Trophoblast cell (in vitro differentiated cells and primary cell): Measurements from ENCODE around the gene PDXP.

Experiments
- DNase-seq, 2 donors: peaks; one replicate each; pipeline ENCODE4 v3.0.0-alpha.2; 2016
- H2AFZ ChIP-seq: 2 replicates; pipeline ENCODE4 v1.6.1; 2013; ENCODE audit warnings: low read length, moderate library complexity, mild to moderate bottlenecking; ENCODE audit not compliant: insufficient read depth, poor library complexity
- H2AK5ac ChIP-seq: 2 replicates; pipeline ENCODE4 v1.6.1; 2013; ENCODE audit warnings: mild to moderate bottlenecking, low read length
- H2BK120ac ChIP-seq: 2 replicates; pipeline ENCODE4 v1.6.1; 2013; ENCODE audit warnings: low read length, mild to moderate bottlenecking, moderate library complexity; ENCODE audit not compliant: insufficient read depth, poor library complexity
- H2BK12ac ChIP-seq: 2 replicates; pipeline ENCODE4 v1.6.1; 2013; ENCODE audit warnings: mild to moderate bottlenecking, low read length, moderate library complexity
- H2BK5ac ChIP-seq: 2 replicates; pipeline ENCODE4 v1.6.1; 2013; ENCODE audit warnings: low read length, low read depth, moderate library complexity, mild to moderate bottlenecking; ENCODE audit not compliant: poor library complexity
- H3K14ac ChIP-seq: 2 replicates; pipeline ENCODE4 v1.6.1; 2013; ENCODE audit warnings: mild to moderate bottlenecking, low read length
- H3K18ac ChIP-seq: 2 replicates; pipeline ENCODE4 v1.6.1; 2013; ENCODE audit warnings: mild to moderate bottlenecking, low read length
- H3K23ac ChIP-seq: 2 replicates; pipeline ENCODE4 v1.6.1; 2013; ENCODE audit warnings: low read length
- H3K27ac ChIP-seq: 2 replicates; pipeline ENCODE4 v1.5.1; 2013; ENCODE audit warnings: low read depth, mild to moderate bottlenecking, inconsistent platforms, low read length, moderate library complexity
- H3K27me3 ChIP-seq: 2 replicates; pipeline ENCODE4 v1.6.1; 2013; ENCODE audit warnings: inconsistent platforms, mild to moderate bottlenecking, low read length, moderate library complexity; ENCODE audit not compliant: insufficient read depth
- H3K36me3 ChIP-seq, 2 experiments: 1 replicate in 1 of 2; 2 replicates in 1 of 2; pipeline ENCODE4 v1.6.1; 2013; ENCODE audit warnings: low read length in 2 of 2, mild to moderate bottlenecking in 2 of 2, moderate library complexity in 1 of 2; ENCODE audit not compliant: insufficient read depth in 2 of 2, control insufficient read depth in 1 of 2
- H3K4ac ChIP-seq: 2 replicates; pipeline ENCODE4 v1.6.1; 2013; ENCODE audit warnings: low read depth, mild to moderate bottlenecking, low read length, moderate library complexity
- H3K4me1 ChIP-seq, 2 experiments: 1 replicate in 1 of 2; 2 replicates in 1 of 2; pipeline ENCODE4 v1.6.1; 2013; ENCODE audit warnings: low read length in 2 of 2, mild to moderate bottlenecking in 2 of 2, moderate library complexity in 1 of 2; ENCODE audit not compliant: insufficient read depth in 2 of 2, control insufficient read depth in 1 of 2
- H3K4me2 ChIP-seq: 2 replicates; pipeline ENCODE4 v1.6.1; 2013; ENCODE audit warnings: inconsistent platforms, mild to moderate bottlenecking, low read length, moderate library complexity
- H3K4me3 ChIP-seq: 2 replicates; pipeline ENCODE4 v1.5.1; 2013; ENCODE audit warnings: mild to moderate bottlenecking, low read depth, low read length, inconsistent platforms
- H3K79me1 ChIP-seq: one replicate; pipeline ENCODE4 v1.6.1; 2013; ENCODE audit warnings: low read length
- H3K79me2 ChIP-seq: 2 replicates; pipeline ENCODE4 v1.6.1; 2013; ENCODE audit warnings: low read length, mild to moderate bottlenecking; ENCODE audit not compliant: control insufficient read depth, insufficient read depth, poor library complexity
- H3K9ac ChIP-seq: 2 replicates; pipeline ENCODE4 v1.6.1; 2013; ENCODE audit warnings: mild to moderate bottlenecking, low read length
- H3K9me3 ChIP-seq: 2 replicates; pipeline ENCODE4 v1.6.1; 2013; ENCODE audit warnings: low read depth, mild to moderate bottlenecking, control low read depth, inconsistent platforms, low read length; ENCODE audit not compliant: insufficient read depth
- H4K12ac ChIP-seq: 2 replicates; pipeline ENCODE4 v1.6.1; 2013; ENCODE audit warnings: low read depth, mild to moderate bottlenecking, low read length, moderate library complexity
- H4K8ac ChIP-seq: 2 replicates; pipeline ENCODE4 v1.6.1; 2013; ENCODE audit warnings: low read depth, mild to moderate bottlenecking, low read length, moderate library complexity
- H4K91ac ChIP-seq: one replicate; pipeline ENCODE4 v1.6.1; 2013; ENCODE audit warnings: low read depth, mild to moderate bottlenecking, low read length, moderate library complexity
- WGBS: extraction: QIAGEN DNeasy Blood & Tissue Kit; methylation state at CpG from one replicate; pipeline ENCODE4 v1.1.7; 2013; ENCODE audit warnings: missing lambda C conversion rate; ENCODE audit not compliant: insufficient read length, insufficient coverage; ENCODE audit errors: extremely low coverage; 5-methylcytosine and 5-hydroxymethylcytosine counted together

The PDXP gene

GRCh38 chr22:37635157-37635556, 23.4 kb upstream of the PDXP start:
- H3K9me3 ChIP-seq: peaks cover 2% of the 10 kb centered on the region
- H2BK12ac ChIP-seq: no peak overlapping the region
- no peak overlapping the region for H3K23ac ChIP-seq
- no peak overlapping the region for H3K9ac ChIP-seq
- H3K27ac ChIP-seq: no peak overlapping the region
- H4K12ac ChIP-seq: no peak overlapping the region
- H3K18ac ChIP-seq: no peak overlapping the region
- peaks cover 21 to 27% of the 10 kb centered on the region in 2 experiments for H3K4me1 ChIP-seq
- no peak overlapping the region for H3K4ac ChIP-seq
- H2AFZ ChIP-seq: no peak overlapping the region
- H3K14ac ChIP-seq: no peak overlapping the region
- H3K4me3 ChIP-seq: no peak overlapping the region
- H3K79me1 ChIP-seq: peaks cover 15% of the 10 kb centered on the region
- no peak overlapping the region for H4K8ac ChIP-seq
- H3K27me3 ChIP-seq: no peaks in the 10 kb centered on the region
- H3K79me2 ChIP-seq: peaks cover 2% of the 10 kb centered on the region
- no peak overlapping the region for H2BK120ac ChIP-seq
- H4K91ac ChIP-seq: peak overlapping the region; percentile 30
- no peak for DNase-seq
- WGBS: no CpG with 5 or more reads among the region's 7 CpGs
- H3K36me3 ChIP-seq: peaks cover 22 to 24% of the 10 kb centered on the region in 2 experiments
- H2AK5ac ChIP-seq: no peak overlapping the region
- H2BK5ac ChIP-seq: no peak overlapping the region
- no peak overlapping the region for H3K4me2 ChIP-seq

DNA sequence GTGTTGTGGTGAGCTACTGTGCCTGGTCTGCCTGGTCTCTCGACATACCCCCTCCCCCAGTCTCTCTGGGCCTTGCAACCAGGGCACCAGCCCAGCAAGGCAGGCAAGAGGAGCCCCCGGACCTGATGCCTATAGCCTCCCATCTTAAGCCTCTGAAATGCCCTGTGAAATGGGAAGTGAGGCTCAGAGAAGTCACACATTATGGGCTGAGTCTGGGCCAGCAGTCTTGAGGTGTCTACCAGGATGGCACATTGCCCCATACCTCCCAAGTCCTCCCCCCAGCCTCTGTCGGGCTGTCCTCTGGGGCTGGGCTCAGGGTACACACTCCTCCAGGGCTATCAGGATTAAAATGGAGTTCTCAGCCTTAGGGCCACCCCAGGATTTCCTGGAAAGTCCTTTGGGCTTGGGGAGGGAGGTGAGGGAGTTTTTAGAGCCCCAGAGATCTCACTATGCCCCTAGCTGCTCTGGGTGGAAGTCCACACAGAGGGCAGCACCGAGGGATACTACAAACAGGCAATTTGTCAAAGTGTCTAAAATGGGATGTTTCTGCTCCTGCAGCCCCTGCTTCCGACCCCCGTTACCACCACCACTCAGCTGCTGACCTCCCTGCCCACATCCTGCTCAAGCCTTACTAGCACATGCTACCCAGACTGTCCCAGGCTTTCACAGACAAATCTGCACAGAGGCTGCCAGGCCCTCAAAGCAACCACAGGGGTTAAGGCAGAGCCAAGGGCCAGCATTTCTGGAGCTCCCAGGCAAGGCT, 22.2 kb upstream of the PDXP start:
- Histone ChIP-seq H2AK5ac (no peak overlapping the region), H4K8ac (no peak overlapping the region), H3K4me3 (no peak overlapping the region), H2BK5ac (no peak overlapping the region), H3K27me3 (no peaks in the 10 kb centered on the region), H2AFZ (no peak overlapping the region), H3K4me2 (no peak overlapping the region), H2BK12ac (no peak overlapping the region), H4K12ac (no peak overlapping the region), H3K27ac (no peak overlapping the region), H3K4ac (no peak overlapping the region), H3K9me3 (peaks cover 4% of the 10 kb centered on the region), H2BK120ac (no peak overlapping the region), H3K79me2 (peaks cover 9% of the 10 kb centered on the region), H3K23ac (no peak overlapping the region), H3K36me3 (peaks cover 16 to 18% of the 10 kb centered on the region in 2 experiments), H4K91ac (no peak overlapping the region), H3K9ac (no peak overlapping the region), H3K14ac (no peak overlapping the region), H3K4me1 (peaks cover 32 to 39% of the 10 kb centered on the region in 2 experiments), H3K18ac (no peak overlapping the region), H3K79me1 (peaks cover 24% of the 10 kb centered on the region)
- WGBS: no CpG with 5 or more reads among the region's 6 CpGs
- DNase-seq: no peak

- H4K91ac ChIP-seq: no peak overlapping the region
- H3K4me3 ChIP-seq: no peak overlapping the region
- no peak overlapping the region for H2BK12ac ChIP-seq
- peaks cover 24% of the 10 kb centered on the region for H3K79me1 ChIP-seq
- H3K4ac ChIP-seq: no peak overlapping the region
- H3K36me3 ChIP-seq: peaks cover 14 to 20% of the 10 kb centered on the region in 2 experiments
- H2BK5ac ChIP-seq: no peak overlapping the region
- no peak overlapping the region for H2BK120ac ChIP-seq
- H2AFZ ChIP-seq: no peak overlapping the region
- H3K14ac ChIP-seq: no peak overlapping the region
- H3K9me3 ChIP-seq: peaks cover 3% of the 10 kb centered on the region
- no peak overlapping the region for H4K12ac ChIP-seq
- WGBS: no CpG with 5 or more reads among the region's 3 CpGs
- H4K8ac ChIP-seq: no peak overlapping the region
- H3K4me2 ChIP-seq: no peak overlapping the region
- H3K27ac ChIP-seq: no peak overlapping the region
- H3K79me2 ChIP-seq: peaks cover 9% of the 10 kb centered on the region
- H3K18ac ChIP-seq: no peak overlapping the region
- H2AK5ac ChIP-seq: no peak overlapping the region
- no peak for DNase-seq
- H3K27me3 ChIP-seq: no peaks in the 10 kb centered on the region
- H3K4me1 ChIP-seq: peaks cover 36 to 44% of the 10 kb centered on the region in 2 experiments
- H3K23ac ChIP-seq: no peak overlapping the region
- no peak overlapping the region for H3K9ac ChIP-seq
These were observed 21.6 kb upstream of the PDXP start for GRCh38 chr22:37636949-37637273.

DNA sequence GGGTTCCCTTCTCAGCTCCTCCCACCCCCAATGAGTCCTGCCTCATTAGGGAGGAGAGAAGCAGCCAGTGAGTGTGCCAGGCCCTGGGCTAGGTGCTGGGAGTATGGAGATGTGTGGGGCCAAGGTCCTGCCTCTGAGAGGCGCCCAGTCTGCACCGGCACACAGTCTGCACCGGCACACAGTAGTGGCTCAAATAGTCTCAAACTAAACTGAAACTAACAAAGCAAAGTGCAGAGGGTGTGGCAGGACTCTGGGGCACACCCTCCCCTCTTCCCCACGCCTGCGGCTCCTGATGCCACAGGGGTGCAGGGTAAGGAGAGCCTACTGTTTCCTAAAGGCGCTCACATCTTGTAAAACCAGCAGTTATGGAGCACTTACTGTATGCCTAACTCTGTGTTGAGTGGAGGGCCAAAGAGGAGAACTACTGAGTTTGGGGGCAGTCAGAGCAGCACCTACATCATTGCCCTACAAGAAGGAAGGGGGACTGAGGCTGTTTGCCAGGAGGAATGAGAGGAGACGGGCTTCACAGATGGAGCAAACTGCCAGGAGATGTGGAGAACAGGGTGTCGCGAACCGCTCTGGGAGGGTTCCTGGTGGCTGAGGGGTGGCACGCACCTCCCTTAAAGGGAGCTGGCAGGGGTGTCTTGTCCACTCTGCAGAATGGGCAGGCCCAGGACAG, 20.0 kb upstream of the PDXP start:
- Histone ChIP-seq H2BK12ac (peak overlapping the region; percentile 0), H3K79me2 (peaks cover 9% of the 10 kb centered on the region), H3K79me1 (peaks cover 24% of the 10 kb centered on the region), H3K4me3 (no peak overlapping the region), H4K12ac (peak overlapping the region; percentile 60), H3K27me3 (no peaks in the 10 kb centered on the region), H3K9me3 (peaks cover 3% of the 10 kb centered on the region), H2AK5ac (peak overlapping the region; percentile 16), H3K4me2 (peak overlapping the region; percentile 60), H3K9ac (no peak overlapping the region), H3K27ac (peak overlapping the region; percentile 20), H2BK5ac (peak overlapping the region; percentile 29), H4K91ac (peak overlapping the region; percentile 53), H3K18ac (peak overlapping the region; percentile 13), H4K8ac (peak overlapping the region; percentile 54), H3K36me3 (peaks cover 18 to 22% of the 10 kb centered on the region in 2 experiments), H3K4ac (peak overlapping the region; percentile 17), H2AFZ (peak overlapping the region; percentile 28), H2BK120ac (peak overlapping the region; percentile 24), H3K14ac (peak overlapping the region; percentile 28), H3K23ac (no peak overlapping the region), H3K4me1 (peaks cover 35 to 39% of the 10 kb centered on the region in 2 experiments)
- DNase-seq: no peak
- WGBS: no CpG with 5 or more reads among the region's 11 CpGs
